OCI-LY7 (cell line): Measurements from ENCODE around the gene PPM1F.

Source experiments
- EZH2phosphoT487 ChIP-seq: fragments of 200-600 bp; sonication (generic); IDR thresholded peaks from 2 replicates; pipeline ENCODE4 v1.6.1; 2018; ENCODE audit warnings: low read depth, borderline replicate concordance, mild to moderate bottlenecking, mixed run types, antibody characterized with exemption, low read length, moderate library complexity, mixed read lengths
- TF ChIP-seq, protein P1 (sequence below): fragments of 200-600 bp; sonication (generic); conservative IDR thresholded peaks from 2 replicates; pipeline ENCODE4 v1.5.1; 2014; ENCODE audit warnings: mild to moderate bottlenecking, antibody characterized with exemption, low read length, moderate library complexity, mixed read lengths

DNA sequence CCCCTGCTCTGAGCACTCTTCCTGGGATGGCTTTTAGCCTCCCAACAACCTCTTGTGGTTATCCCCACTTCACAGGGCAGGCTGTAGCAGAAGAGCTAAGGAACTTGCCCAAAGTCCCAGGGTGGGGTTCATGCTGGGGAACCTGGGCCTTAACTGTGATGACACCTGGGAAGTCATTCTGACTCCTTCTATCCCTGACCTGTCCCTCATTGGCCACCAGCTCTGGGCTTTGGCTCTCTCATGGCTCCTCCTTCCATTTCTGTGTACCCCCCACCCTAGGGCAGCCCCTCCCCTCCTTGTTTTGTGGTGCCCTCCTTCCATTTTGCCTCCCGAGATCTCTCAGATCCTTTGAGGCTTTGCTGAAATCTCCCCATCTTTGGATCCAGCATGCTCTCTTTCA lies 2.7 kb downstream of the PPM1F start:
- TF ChIP-seq, protein P1, sequence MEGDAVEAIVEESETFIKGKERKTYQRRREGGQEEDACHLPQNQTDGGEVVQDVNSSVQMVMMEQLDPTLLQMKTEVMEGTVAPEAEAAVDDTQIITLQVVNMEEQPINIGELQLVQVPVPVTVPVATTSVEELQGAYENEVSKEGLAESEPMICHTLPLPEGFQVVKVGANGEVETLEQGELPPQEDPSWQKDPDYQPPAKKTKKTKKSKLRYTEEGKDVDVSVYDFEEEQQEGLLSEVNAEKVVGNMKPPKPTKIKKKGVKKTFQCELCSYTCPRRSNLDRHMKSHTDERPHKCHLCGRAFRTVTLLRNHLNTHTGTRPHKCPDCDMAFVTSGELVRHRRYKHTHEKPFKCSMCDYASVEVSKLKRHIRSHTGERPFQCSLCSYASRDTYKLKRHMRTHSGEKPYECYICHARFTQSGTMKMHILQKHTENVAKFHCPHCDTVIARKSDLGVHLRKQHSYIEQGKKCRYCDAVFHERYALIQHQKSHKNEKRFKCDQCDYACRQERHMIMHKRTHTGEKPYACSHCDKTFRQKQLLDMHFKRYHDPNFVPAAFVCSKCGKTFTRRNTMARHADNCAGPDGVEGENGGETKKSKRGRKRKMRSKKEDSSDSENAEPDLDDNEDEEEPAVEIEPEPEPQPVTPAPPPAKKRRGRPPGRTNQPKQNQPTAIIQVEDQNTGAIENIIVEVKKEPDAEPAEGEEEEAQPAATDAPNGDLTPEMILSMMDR = no peak
- TF ChIP-seq EZH2phosphoT487 = no peak
